Chondrocyte (in vitro differentiated cells): ENCODE measurements around the gene GAB4. TPM values are rescaled to one million over a fixed set of nuclear protein-coding genes. Genes with fewer than 3 reads are reported as not detected.

Experiments
- DNase-seq: peaks from one replicate; pipeline ENCODE4 v3.0.0; 2021; ENCODE audit warnings: mixed read lengths, low spot score
- H3K27ac Mint-ChIP-seq: one replicate; pipeline ENCODE4 v1.8.0; 2021; ENCODE audit warnings: mild to moderate bottlenecking, moderate library complexity, mixed read lengths; ENCODE audit not compliant: unreplicated experiment
- H3K27me3 Mint-ChIP-seq: 2 replicates; pipeline ENCODE4 v1.8.0; 2021; ENCODE audit warnings: low read depth, mixed read lengths
- H3K36me3 Mint-ChIP-seq: 2 replicates; pipeline ENCODE4 v1.8.0; 2021; ENCODE audit warnings: low read depth, mixed read lengths
- H3K4me1 Mint-ChIP-seq: 2 replicates; pipeline ENCODE4 v1.8.0; 2021; ENCODE audit warnings: low read depth, mild to moderate bottlenecking, mixed read lengths
- H3K4me3 Mint-ChIP-seq: one replicate; pipeline ENCODE4 v1.8.0; 2021; ENCODE audit warnings: mild to moderate bottlenecking, moderate library complexity, mixed read lengths; ENCODE audit not compliant: unreplicated experiment
- H3K9me3 Mint-ChIP-seq: 2 replicates; pipeline ENCODE4 v1.8.0; 2021; ENCODE audit warnings: low read depth, mixed read lengths
- CTCF ChIP-seq: fragments of 200-600 bp; sonication (generic); IDR thresholded peaks from 2 replicates; pipeline ENCODE4 v1.5.0; 2021; ENCODE audit warnings: antibody characterized with exemption, mild to moderate bottlenecking, moderate library complexity
- total RNA-seq: library from RNA; stranded (reverse); gene quantifications from 3 replicates; pipeline ENCODE4 v1.2.1, GENCODE V29; 2021

The GAB4 gene
- total RNA-seq, 1 donor from 2014 or later, result not detected

GRCh38 chr22:16988257-16988656 is 19.8 kb downstream of the GAB4 start:
- no peaks in the 10 kb centered on the region for H3K36me3 Mint-ChIP-seq
- H3K9me3 Mint-ChIP-seq, result peaks cover 30% of the 10 kb centered on the region
- H3K27me3 Mint-ChIP-seq, result no peaks in the 10 kb centered on the region
- TF ChIP-seq CTCF, result no peak
- no peak overlapping the region for H3K4me3 Mint-ChIP-seq
- DNase-seq, result peak; percentile 75
- H3K27ac Mint-ChIP-seq, result no peak overlapping the region
- H3K4me1 Mint-ChIP-seq, result no peaks in the 10 kb centered on the region

GRCh38 chr22:16987822-16988221 is 20.2 kb downstream of the GAB4 start:
- peak; percentile 79 for DNase-seq
- H3K27ac Mint-ChIP-seq, result no peak overlapping the region
- H3K27me3 Mint-ChIP-seq, result no peaks in the 10 kb centered on the region
- no peak overlapping the region for H3K4me3 Mint-ChIP-seq
- no peak for TF ChIP-seq CTCF
- no peaks in the 10 kb centered on the region for H3K4me1 Mint-ChIP-seq
- H3K36me3 Mint-ChIP-seq, result peaks cover 2% of the 10 kb centered on the region
- peaks cover 34% of the 10 kb centered on the region for H3K9me3 Mint-ChIP-seq

- Mint-ChIP-seq H3K27me3 (no peaks in the 10 kb centered on the region), H3K27ac (no peak overlapping the region), H3K9me3 (peaks cover 16% of the 10 kb centered on the region), H3K4me1 (no peaks in the 10 kb centered on the region), H3K4me3 (no peak overlapping the region), H3K36me3 (no peaks in the 10 kb centered on the region)
- peak; percentile 44 for DNase-seq
- no peak for TF ChIP-seq CTCF
These were observed 32.7 kb downstream of the GAB4 start for GRCh38 chr22:16975155-16975885.

- H3K9me3 Mint-ChIP-seq, result peaks cover 8% of the 10 kb centered on the region
- no peak overlapping the region for H3K27ac Mint-ChIP-seq
- no peaks in the 10 kb centered on the region for H3K4me1 Mint-ChIP-seq
- no peaks in the 10 kb centered on the region for H3K36me3 Mint-ChIP-seq
- H3K4me3 Mint-ChIP-seq, result no peak overlapping the region
- TF ChIP-seq CTCF, result no peak
- DNase-seq, result no peak
- no peaks in the 10 kb centered on the region for H3K27me3 Mint-ChIP-seq
These were observed 33.5 kb downstream of the GAB4 start for GRCh38 chr22:16974298-16975084.

- H3K9me3 Mint-ChIP-seq, result peaks cover 8% of the 10 kb centered on the region
- TF ChIP-seq CTCF, result no peak
These were observed 34.3 kb downstream of the GAB4 start for GRCh38 chr22:16973591-16974297.

More at GRCh38 chr22:16973591-16974297, 34.3 kb downstream of the GAB4 start:
- Mint-ChIP-seq H3K27ac (no peak overlapping the region), H3K4me1 (no peaks in the 10 kb centered on the region), H3K27me3 (no peaks in the 10 kb centered on the region), H3K4me3 (no peak overlapping the region), H3K36me3 (no peaks in the 10 kb centered on the region)
- DNase-seq, result peak; percentile 55
